SU-DHL-6 (cell line): Measurements from ENCODE around the gene SMG7.

Experiments used
- H2AFZ ChIP-seq: fragments of 200-600 bp; sonication (generic); 2 replicates; pipeline ENCODE4 v1.6.1; 2014; ENCODE audit warnings: low read depth, mild to moderate bottlenecking, moderate library complexity, mixed read lengths, antibody characterized with exemption, low read length; ENCODE audit not compliant: severe bottlenecking
- H3F3A ChIP-seq: fragments of 200-600 bp; shearing (Covaris generic); 2 replicates; pipeline ENCODE4 v1.6.0; 2016; ENCODE audit warnings: antibody characterized with exemption, mild to moderate bottlenecking; ENCODE audit not compliant: insufficient read depth
- H3K27ac ChIP-seq: fragments of 200-600 bp; sonication (generic); 2 replicates; pipeline ENCODE4 v1.5.1; 2016; ENCODE audit warnings: low read depth, mild to moderate bottlenecking, low read length, moderate library complexity, mixed read lengths
- H3K27me3 ChIP-seq: fragments of 200-600 bp; sonication (generic), shearing (Covaris generic); 2 replicates; pipeline ENCODE4 v1.6.0; 2014; ENCODE audit warnings: mild to moderate bottlenecking, low read length
- H3K36me3 ChIP-seq: fragments of 200-600 bp; sonication (generic); 2 replicates; pipeline ENCODE4 v1.6.1; 2014; ENCODE audit warnings: mild to moderate bottlenecking, low read length, mixed read lengths
- H3K4me2 ChIP-seq: fragments of 300-600, 200-600 bp; shearing (Covaris generic), sonication (generic); 2 replicates; pipeline ENCODE4 v1.6.0; 2014; ENCODE audit warnings: low read length, low read depth, mild to moderate bottlenecking; ENCODE audit not compliant: poor library complexity, severe bottlenecking
- H3K4me3 ChIP-seq: fragments of 200-600 bp; sonication (generic); 2 replicates; pipeline ENCODE4 v1.5.1; 2014; ENCODE audit warnings: antibody characterized with exemption, low read length, mild to moderate bottlenecking, mixed read lengths; ENCODE audit not compliant: insufficient read depth, poor library complexity, severe bottlenecking
- H3K79me2 ChIP-seq: fragments of 200-600 bp; sonication (generic); 2 replicates; pipeline ENCODE4 v1.6.1; 2014; ENCODE audit warnings: mild to moderate bottlenecking, low read length, moderate library complexity; ENCODE audit not compliant: insufficient read depth
- H3K9ac ChIP-seq: fragments of 200-600 bp; sonication (generic); 2 replicates; pipeline ENCODE4 v1.7.0; 2014; ENCODE audit warnings: mild to moderate bottlenecking, low read length
- H3K9me2 ChIP-seq: fragments of 200-600 bp; sonication (generic); replicated peaks from 2 replicates; pipeline ENCODE4 v1.6.1; 2014; ENCODE audit warnings: low read length; ENCODE audit not compliant: insufficient read depth
- H3K9me3 ChIP-seq: fragments of 200-600 bp; sonication (generic); 2 replicates; pipeline ENCODE4 v1.6.1; 2014; ENCODE audit warnings: low read length, mixed read lengths; ENCODE audit not compliant: insufficient read depth
- H4K20me1 ChIP-seq: fragments of 200-600 bp; sonication (generic); 2 replicates; pipeline ENCODE4 v1.6.1; 2014; ENCODE audit warnings: low read depth, mild to moderate bottlenecking, antibody characterized with exemption, low read length, moderate library complexity, mixed read lengths
- EZH2phosphoT487 ChIP-seq: fragments of 200-600 bp; sonication (generic), shearing (Covaris generic); conservative IDR thresholded peaks from 2 replicates; pipeline ENCODE4 v1.6.1; 2018; ENCODE audit warnings: mild to moderate bottlenecking, antibody characterized with exemption, low read length, moderate library complexity, mixed read lengths
- TF ChIP-seq, protein P1 (sequence below): fragments of 200-600 bp; sonication (generic); IDR thresholded peaks from one replicate; pipeline ENCODE4 v1.5.1; 2017; ENCODE audit warnings: antibody characterized with exemption, mild to moderate bottlenecking, low read length, moderate library complexity; ENCODE audit not compliant: insufficient read depth, poor library complexity, severe bottlenecking

The SMG7 gene

DNA sequence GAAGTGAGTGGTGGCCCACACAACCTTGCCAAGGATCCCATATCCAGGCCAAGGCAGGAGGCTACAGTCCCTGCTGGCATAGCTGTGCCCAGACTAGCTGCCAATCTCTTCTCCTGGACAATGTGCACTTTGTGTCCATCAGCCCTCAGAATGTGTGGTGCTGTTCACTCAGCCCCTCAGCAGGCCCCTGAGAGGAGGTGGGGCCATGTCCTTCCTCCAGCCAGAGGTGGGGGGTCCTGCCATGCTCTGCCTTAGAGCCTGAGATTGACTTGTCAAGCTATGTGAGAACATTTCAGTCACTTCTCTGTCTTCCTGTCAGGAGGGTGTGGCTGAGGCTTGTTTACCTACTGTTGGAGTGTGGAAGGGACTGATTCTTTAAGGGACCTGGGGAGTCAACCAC lies 116.5 kb downstream of the SMG7 start:
- H3K27ac ChIP-seq: no peak overlapping the region
- no peak overlapping the region for H3K4me3 ChIP-seq
- no peaks in the 10 kb centered on the region for H3F3A ChIP-seq
- H3K27me3 ChIP-seq: no peaks in the 10 kb centered on the region
- no peak overlapping the region for H3K9ac ChIP-seq
- no peak overlapping the region for H3K4me2 ChIP-seq
- no peak overlapping the region for H2AFZ ChIP-seq
- H3K79me2 ChIP-seq: no peaks in the 10 kb centered on the region
- no peaks in the 10 kb centered on the region for H3K36me3 ChIP-seq
- H3K9me2 ChIP-seq: no peaks in the 10 kb centered on the region
- H4K20me1 ChIP-seq: no peaks in the 10 kb centered on the region
- TF ChIP-seq, protein P1, sequence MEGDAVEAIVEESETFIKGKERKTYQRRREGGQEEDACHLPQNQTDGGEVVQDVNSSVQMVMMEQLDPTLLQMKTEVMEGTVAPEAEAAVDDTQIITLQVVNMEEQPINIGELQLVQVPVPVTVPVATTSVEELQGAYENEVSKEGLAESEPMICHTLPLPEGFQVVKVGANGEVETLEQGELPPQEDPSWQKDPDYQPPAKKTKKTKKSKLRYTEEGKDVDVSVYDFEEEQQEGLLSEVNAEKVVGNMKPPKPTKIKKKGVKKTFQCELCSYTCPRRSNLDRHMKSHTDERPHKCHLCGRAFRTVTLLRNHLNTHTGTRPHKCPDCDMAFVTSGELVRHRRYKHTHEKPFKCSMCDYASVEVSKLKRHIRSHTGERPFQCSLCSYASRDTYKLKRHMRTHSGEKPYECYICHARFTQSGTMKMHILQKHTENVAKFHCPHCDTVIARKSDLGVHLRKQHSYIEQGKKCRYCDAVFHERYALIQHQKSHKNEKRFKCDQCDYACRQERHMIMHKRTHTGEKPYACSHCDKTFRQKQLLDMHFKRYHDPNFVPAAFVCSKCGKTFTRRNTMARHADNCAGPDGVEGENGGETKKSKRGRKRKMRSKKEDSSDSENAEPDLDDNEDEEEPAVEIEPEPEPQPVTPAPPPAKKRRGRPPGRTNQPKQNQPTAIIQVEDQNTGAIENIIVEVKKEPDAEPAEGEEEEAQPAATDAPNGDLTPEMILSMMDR: no peak
- TF ChIP-seq EZH2phosphoT487: no peak
- no peaks in the 10 kb centered on the region for H3K9me3 ChIP-seq

DNA sequence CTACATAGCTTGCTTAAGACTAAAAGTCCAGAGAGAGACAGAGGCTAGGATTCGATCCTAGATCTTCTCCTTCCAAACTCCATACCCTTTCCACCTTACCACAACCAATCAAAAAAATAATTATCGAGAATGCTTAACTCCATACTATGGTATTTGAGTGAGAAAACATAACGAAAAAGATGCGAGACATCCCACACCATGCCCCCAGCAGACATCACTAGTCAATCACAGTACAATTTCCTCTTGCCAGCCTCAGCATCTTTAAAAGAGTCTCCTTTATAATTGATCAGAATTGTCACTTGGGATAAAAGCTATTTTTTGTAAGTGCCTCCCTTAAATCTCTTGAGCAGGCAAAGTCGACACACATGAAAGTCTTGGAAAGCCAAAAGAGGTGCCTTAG lies 117.1 kb downstream of the SMG7 start:
- no peaks in the 10 kb centered on the region for H3K9me2 ChIP-seq
- H3K9me3 ChIP-seq: no peaks in the 10 kb centered on the region
- no peaks in the 10 kb centered on the region for H3F3A ChIP-seq
- no peaks in the 10 kb centered on the region for H3K27me3 ChIP-seq
- H3K4me2 ChIP-seq: no peak overlapping the region
- TF ChIP-seq, protein P1: no peak
- TF ChIP-seq EZH2phosphoT487: no peak
- no peak overlapping the region for H3K27ac ChIP-seq
- no peaks in the 10 kb centered on the region for H4K20me1 ChIP-seq
- H3K79me2 ChIP-seq: no peaks in the 10 kb centered on the region
- H3K36me3 ChIP-seq: no peaks in the 10 kb centered on the region
- H3K4me3 ChIP-seq: no peak overlapping the region
- H2AFZ ChIP-seq: no peak overlapping the region
- no peak overlapping the region for H3K9ac ChIP-seq

- H3F3A ChIP-seq: no peaks in the 10 kb centered on the region
- H3K9ac ChIP-seq: no peak overlapping the region
- H3K27me3 ChIP-seq: no peaks in the 10 kb centered on the region
- H3K4me3 ChIP-seq: no peak overlapping the region
- no peaks in the 10 kb centered on the region for H3K79me2 ChIP-seq
- H4K20me1 ChIP-seq: no peaks in the 10 kb centered on the region
- H3K9me3 ChIP-seq: no peaks in the 10 kb centered on the region
- no peaks in the 10 kb centered on the region for H3K36me3 ChIP-seq
- H2AFZ ChIP-seq: peak overlapping the region; percentile 13
- H3K9me2 ChIP-seq: no peaks in the 10 kb centered on the region
- H3K27ac ChIP-seq: no peak overlapping the region
- no peak for TF ChIP-seq EZH2phosphoT487
- TF ChIP-seq, protein P1: no peak
- H3K4me2 ChIP-seq: peak overlapping the region; percentile 6
These were observed 117.6 kb downstream of the SMG7 start for GRCh38 chr1:183589874-183590243.
